H1 (cell line): ENCODE results near the gene HES3. TPM values are rescaled to one million over a fixed set of nuclear protein-coding genes. Genes with fewer than 3 reads are reported as not detected.

Experiments
- CTCF ChIA-PET: fragments of 300-600 bp; sonication (Branson Sonifier 250); formaldehyde crosslinking; loops from one replicate; lab custom pipeline; 2021; ENCODE audit not compliant: partially characterized antibody; lab: Charles Lee
- POLR2A ChIA-PET: fragments of 300-600 bp; sonication (Branson Sonifier 250); formaldehyde crosslinking; loops from one replicate; lab custom pipeline; 2021; ENCODE audit warnings: inconsistent platforms; ENCODE audit not compliant: partially characterized antibody; lab: Charles Lee
- DNase-seq, 2 experiments: peaks; one replicate each; pipeline versions ENCODE4 v3.0.0 to v3.0.0-alpha.2; 2010 to 2022; ENCODE audit warnings: low spot score in 2 of 2, low read depth in 1 of 2, mixed read lengths in 1 of 2
- FAIRE-seq: peaks from 2 replicates; lab custom pipeline; 2011; peaks lifted over from hg19 to GRCh38; lab: Jason Lieb, UNC
- H2AFZ ChIP-seq: 2 replicates; pipeline ENCODE4 v1.8.1; 2012; ENCODE audit warnings: low read length, inconsistent platforms
- H2AK5ac ChIP-seq: 2 replicates; pipeline ENCODE4 v1.6.1; 2013; ENCODE audit warnings: low read depth, low read length
- H2BK120ac ChIP-seq: replicated peaks from 2 replicates; pipeline ENCODE3; 2013; ENCODE audit warnings: low read depth, low read length, inconsistent platforms
- H2BK12ac ChIP-seq: 2 replicates; pipeline ENCODE4 v1.6.1; 2013; ENCODE audit warnings: low read depth, low read length
- H2BK15ac ChIP-seq: 2 replicates; pipeline ENCODE4 v1.6.1; 2013; ENCODE audit warnings: low read length
- H2BK20ac ChIP-seq: 2 replicates; pipeline ENCODE4 v1.6.1; 2013; ENCODE audit warnings: low read length
- H2BK5ac ChIP-seq: 2 replicates; pipeline ENCODE4 v1.6.1; 2013; ENCODE audit warnings: low read depth, low read length
- H3K14ac ChIP-seq: 2 replicates; pipeline ENCODE4 v1.6.1; 2013; ENCODE audit warnings: inconsistent platforms; ENCODE audit not compliant: insufficient read length
- H3K18ac ChIP-seq: 2 replicates; pipeline ENCODE4 v1.6.1; 2013; ENCODE audit warnings: low read length; ENCODE audit errors: extremely low read depth
- H3K23ac ChIP-seq: 2 replicates; pipeline ENCODE4 v1.6.1; 2013; ENCODE audit warnings: inconsistent platforms; ENCODE audit not compliant: insufficient read length
- H3K23me2 ChIP-seq: 2 replicates; pipeline ENCODE4 v1.6.1; 2013; ENCODE audit warnings: low read depth, low read length
- H3K27ac ChIP-seq: 2 replicates; pipeline ENCODE4 v1.6.1; 2011; ENCODE audit warnings: low read depth, low read length, inconsistent platforms
- H3K27me3 ChIP-seq, 4 experiments: replicated peaks in 1 of 4; 1 replicate in 1 of 4; 2 replicates in 3 of 4; pipeline versions ENCODE4 v1.6.1 to v1.8.1; 2011 to 2013; ENCODE audit warnings: low read length in 3 of 4, mild to moderate bottlenecking in 3 of 4, inconsistent platforms in 2 of 4, mixed read lengths in 2 of 4, moderate library complexity in 1 of 4; ENCODE audit not compliant: control insufficient read depth in 3 of 4, insufficient read depth in 3 of 4; ENCODE audit errors: extremely low read depth in 1 of 4
- H3K36me3 ChIP-seq, 4 experiments: 2 replicates each; pipeline versions ENCODE4 v1.6.1 to v1.8.1; 2011 to 2013; ENCODE audit warnings: mild to moderate bottlenecking in 4 of 4, low read length in 3 of 4, moderate library complexity in 2 of 4, control low read depth in 1 of 4, inconsistent platforms in 1 of 4; ENCODE audit not compliant: insufficient read depth in 4 of 4, control insufficient read depth in 2 of 4
- H3K4ac ChIP-seq: replicated peaks from 2 replicates; pipeline ENCODE3; 2013; ENCODE audit warnings: low read length, low read depth, mixed read lengths, inconsistent platforms; ENCODE audit not compliant: insufficient read length
- H3K4me1 ChIP-seq, 4 experiments: replicated peaks in 1 of 4; 1 replicate in 1 of 4; 2 replicates in 3 of 4; pipeline versions ENCODE4 v1.6.1 to v1.8.1; 2011 to 2013; ENCODE audit warnings: low read length in 3 of 4, inconsistent platforms in 2 of 4, mixed read lengths in 1 of 4; ENCODE audit not compliant: insufficient read depth in 4 of 4, control insufficient read depth in 3 of 4
- H3K4me2 ChIP-seq, 2 experiments: 2 replicates each; pipeline versions ENCODE4 v1.6.1 to v1.8.1; 2011 to 2013; ENCODE audit warnings: low read depth in 2 of 2, low read length in 2 of 2, control low read depth in 1 of 2, inconsistent platforms in 1 of 2, mild to moderate bottlenecking in 1 of 2; ENCODE audit not compliant: insufficient read depth in 1 of 2
- H3K4me3 ChIP-seq, 4 experiments: fragments of 200-600, 300-600 bp in 1 of 4; sonication (generic), shearing (Covaris generic), sonication (Bioruptor Twin) in 1 of 4; 2 replicates each; pipeline versions ENCODE4 v1.5.1 to v1.8.1; 2011 to 2016; ENCODE audit warnings: low read length in 4 of 4, low read depth in 3 of 4, control low read depth in 2 of 4, inconsistent platforms in 2 of 4, mild to moderate bottlenecking in 2 of 4, mixed read lengths in 1 of 4, moderate library complexity in 1 of 4; ENCODE audit not compliant: insufficient read depth in 2 of 4; ENCODE audit errors: extremely low read depth in 1 of 4
- H3K56ac ChIP-seq: replicated peaks from 2 replicates; pipeline ENCODE3; 2013; ENCODE audit warnings: low read depth, mild to moderate bottlenecking, mixed read lengths, low read length, inconsistent platforms; ENCODE audit not compliant: insufficient read length
- H3K79me1 ChIP-seq: 2 replicates; pipeline ENCODE4 v1.6.1; 2013; ENCODE audit warnings: low read depth, low read length, control low read depth
- H3K79me2 ChIP-seq, 2 experiments: 2 replicates each; pipeline versions ENCODE4 v1.6.1 to v1.8.1; 2012 to 2013; ENCODE audit warnings: low read length in 2 of 2, mild to moderate bottlenecking in 2 of 2, inconsistent platforms in 1 of 2; ENCODE audit not compliant: insufficient read depth in 2 of 2, control insufficient read depth in 1 of 2
- H3K9ac ChIP-seq, 4 experiments: replicated peaks in 1 of 4; 1 replicate in 1 of 4; 2 replicates in 3 of 4; pipeline versions ENCODE4 v1.6.1 to v1.8.1; 2011 to 2013; ENCODE audit warnings: low read depth in 3 of 4, low read length in 3 of 4, control low read depth in 2 of 4, mild to moderate bottlenecking in 2 of 4, moderate library complexity in 2 of 4, inconsistent platforms in 1 of 4; ENCODE audit errors: extremely low read depth in 1 of 4
- H3K9me3 ChIP-seq, 2 experiments: 2 replicates each; pipeline versions ENCODE4 v1.6.1 to v1.8.1; 2012 to 2013; ENCODE audit warnings: mild to moderate bottlenecking in 2 of 2, moderate library complexity in 2 of 2, control low read depth in 1 of 2, inconsistent platforms in 1 of 2, low read depth in 1 of 2, low read length in 1 of 2, mixed read lengths in 1 of 2; ENCODE audit not compliant: insufficient read depth in 2 of 2
- H4K20me1 ChIP-seq, 2 experiments: replicated peaks in 1 of 2; 2 replicates each; pipeline versions ENCODE3 to v1.8.1; 2011 to 2013; ENCODE audit warnings: inconsistent platforms in 2 of 2, low read length in 2 of 2, mild to moderate bottlenecking in 1 of 2; ENCODE audit not compliant: insufficient read depth in 2 of 2, control insufficient read depth in 1 of 2
- H4K5ac ChIP-seq: 2 replicates; pipeline ENCODE4 v1.6.1; 2013; ENCODE audit warnings: low read length, low read depth, mixed read lengths, inconsistent platforms; ENCODE audit not compliant: insufficient read length
- H4K8ac ChIP-seq: 2 replicates; pipeline ENCODE4 v1.8.0; 2013; ENCODE audit warnings: mild to moderate bottlenecking, moderate library complexity, low read length, inconsistent platforms; ENCODE audit not compliant: insufficient read depth; ENCODE audit errors: extremely low read depth
- H4K91ac ChIP-seq: replicated peaks from 2 replicates; pipeline ENCODE3; 2013; ENCODE audit warnings: low read length, mixed read lengths, inconsistent platforms; ENCODE audit not compliant: insufficient read length
- ATF2 ChIP-seq: IDR thresholded peaks from 2 replicates; pipeline ENCODE4 v1.6.1; 2012; ENCODE audit warnings: low read length, inconsistent platforms
- CBX8 ChIP-seq: fragments of 300-800, 300-1000 bp; sonication (generic); IDR thresholded peaks from 2 replicates; pipeline ENCODE4 v1.7.1; 2016; ENCODE audit warnings: low read depth, low read length, borderline replicate concordance
- FOSL1 ChIP-seq: IDR thresholded peaks from 2 replicates; pipeline ENCODE4 v1.6.1; 2011; ENCODE audit warnings: mild to moderate bottlenecking, low read depth, low read length, moderate library complexity; ENCODE audit not compliant: insufficient read depth
- GTF2F1 ChIP-seq: IDR thresholded peaks from 2 replicates; pipeline ENCODE4 v1.6.1; 2012; ENCODE audit warnings: low read depth, low read length, improper control_type of control experiment, borderline replicate concordance
- MAX ChIP-seq: IDR thresholded peaks from 2 replicates; pipeline ENCODE4 v1.6.1; 2012; ENCODE audit warnings: inconsistent platforms
- PHF8 ChIP-seq: fragments of 200-600 bp; sonication (generic); conservative IDR thresholded peaks from 2 replicates; pipeline ENCODE4 v1.7.1; 2012; ENCODE audit warnings: low read depth, mild to moderate bottlenecking, inconsistent platforms, low read length, moderate library complexity
- RFX5 ChIP-seq: IDR thresholded peaks from 2 replicates; pipeline ENCODE4 v1.6.1; 2011; ENCODE audit warnings: low read depth, low read length, improper control_type of control experiment, borderline replicate concordance
- RNF2 ChIP-seq: fragments of 200-900, 300-1000 bp; sonication (generic); IDR thresholded peaks from 2 replicates; pipeline ENCODE4 v1.7.1; 2016; ENCODE audit warnings: borderline replicate concordance, low read depth, mild to moderate bottlenecking, antibody characterized with exemption, low read length; ENCODE audit not compliant: poor library complexity, severe bottlenecking; ENCODE audit errors: missing control alignments
- SIN3A ChIP-seq, 2 experiments: IDR thresholded peaks in 1 of 2; conservative IDR thresholded peaks in 1 of 2; 2 replicates each; pipeline ENCODE4 v1.6.1; 2011 to 2012; ENCODE audit warnings: low read length in 2 of 2, improper control_type of control experiment in 1 of 2, low read depth in 1 of 2, mild to moderate bottlenecking in 1 of 2
- TAF1 ChIP-seq: IDR thresholded peaks from 2 replicates; pipeline ENCODE4 v1.6.1; 2011; ENCODE audit warnings: mild to moderate bottlenecking, low read depth, low read length
- TCF12 ChIP-seq: IDR thresholded peaks from 2 replicates; pipeline ENCODE4 v1.6.1; 2011; ENCODE audit warnings: low read depth, mild to moderate bottlenecking, low read length
- WGBS, 2 experiments: shearing (Covaris generic) in 1 of 2; methylation state at CpG; one replicate each; pipeline versions ENCODE4 v1.1.6 to v1.1.7; 2013 to 2015; ENCODE audit warnings: low lambda C conversion rate in 2 of 2, mixed read lengths in 2 of 2, inconsistent platforms in 1 of 2, low coverage in 1 of 2, missing lambda C conversion rate in 1 of 2; ENCODE audit not compliant: insufficient replicate concordance in 2 of 2, insufficient coverage in 1 of 2, insufficient read length in 1 of 2; ENCODE audit errors: extremely low coverage in 1 of 2, missing lambda C conversion rate in 1 of 2; 5-methylcytosine and 5-hydroxymethylcytosine counted together
- polyA plus RNA-seq, 7 experiments: library from polyadenylated mRNA; depleted of rRNA in 3 of 7; stranded (reverse) in 5 of 7; unstranded in 2 of 7; fragments of >200 nt in 5 of 7; fragments of 200-250 nt in 2 of 7; gene quantifications; 1 replicate in 5 of 7; 2 replicates in 1 of 7; 4 replicates in 1 of 7; pipeline versions ENCODE4 v1.2.1 to v1.2.3, GENCODE V29; 2011 to 2013; ENCODE audit warnings: missing spikeins in 2 of 7, mixed read lengths in 2 of 7
- total RNA-seq: library from RNA; stranded (reverse); fragmentation: NEBNext Ultra II Directional; extraction: Animal tissue kit (Norgen Biotek cat#: 25700); gene quantifications from 2 replicates; pipeline ENCODE4 v1.2.1, GENCODE V29; 2021

The HES3 gene
- total and polyA plus RNA-seq, 2 of the 8 experiments (the other 6 are each of a cell fraction or from before 2014, with no cell fraction given) = 38.8 to 54.3 TPM

GRCh38 chr1:6222636-6223035 lies 21.3 kb upstream of the HES3 start:
- no peak overlapping the region for H2BK20ac ChIP-seq
- no peak overlapping the region for H3K4ac ChIP-seq
- H3K23ac ChIP-seq = no peak overlapping the region
- no peak overlapping the region for H3K18ac ChIP-seq
- FAIRE-seq (no peak), DNase-seq (no peak)
- H2BK120ac ChIP-seq = no peak overlapping the region
- no peak overlapping the region for H2BK5ac ChIP-seq
- no peak overlapping the region for H3K56ac ChIP-seq
- H3K36me3 ChIP-seq = peaks cover 9 to 50% (median 26%) of the 10 kb centered on the region in 4 experiments; a peak in 7 of 8 replicates
- ChIA-PET CTCF (interaction anchor here (1.4 to 10.4 kb wide), 4 partner anchors 13 to 24 kb away, joined by 4 to 74 read pairs (median 8); partner anchors contain the start of gene RNF207), POLR2A (interaction anchor here (1.6 to 5.1 kb wide), 5 partner anchors 8 to 20 kb away, joined by 5 to 28 read pairs (median 8); no protein-coding TSS in a partner anchor)
- no peaks in the 10 kb centered on the region for H3K27me3 ChIP-seq
- 92% methylated on average over 6 of the region's 6 CpGs; no CpG with 5 or more reads in 1 of the 2 experiments for WGBS, 2 experiments
- H3K27ac ChIP-seq = no peak overlapping the region
- H3K4me1 ChIP-seq = no peaks in the 10 kb centered on the region; a peak in 1 of 7 replicates
- H3K4me3 ChIP-seq = no peak overlapping the region
- H4K8ac ChIP-seq = no peak overlapping the region
- H2AK5ac ChIP-seq = no peak overlapping the region
- H3K9ac ChIP-seq = no peak overlapping the region
- H4K91ac ChIP-seq = no peak overlapping the region
- no peak overlapping the region for H2AFZ ChIP-seq
- H2BK15ac ChIP-seq = no peak overlapping the region
- no peak overlapping the region for H3K14ac ChIP-seq
- peaks cover 6 to 19% of the 10 kb centered on the region in 2 experiments for H4K20me1 ChIP-seq
- no peak overlapping the region for H2BK12ac ChIP-seq
- H3K9me3 ChIP-seq = no peaks in the 10 kb centered on the region
- H3K79me1 ChIP-seq = peaks cover 5% of the 10 kb centered on the region
- 0 out of 4 replicates have a peak, but pooled peaks cover 0 to 2% of the 10 kb centered on the region in 2 experiments for H3K79me2 ChIP-seq
- H3K4me2 ChIP-seq = no peak overlapping the region
- H3K23me2 ChIP-seq = no peaks in the 10 kb centered on the region
- H4K5ac ChIP-seq = no peak overlapping the region
- TF ChIP-seq RNF2 = no peak
- no peak for TF ChIP-seq TCF12
- TF ChIP-seq SIN3A (conservative IDR thresholded peaks at IDR 0.05 in 1 of 2, IDR thresholded peaks at IDR 0.05 in 1 of 2; ENCODE audit: low read depth in 1 of 2, low read length in 2 of 2) = no peak
- TF ChIP-seq TAF1 = no peak
- TF ChIP-seq FOSL1 = no peak
- TF ChIP-seq RFX5 = no peak
- no peak for TF ChIP-seq CBX8
- TF ChIP-seq MAX = no peak
- no peak for TF ChIP-seq ATF2
- no peak for TF ChIP-seq GTF2F1
- TF ChIP-seq PHF8 = no peak
